Measurements from ENCODE around the gene NUDT5.
A peak's percentile ranks its signal among the peaks of the same experiment; 100 is the strongest.
"Not testable (repeated sequence)": the region's sequence is repeated elsewhere in the genome, so short reads cannot be mapped to it uniquely, and the experiment has no call there.

The NUDT5 gene

GRCh38 chr10:12195603-12196506 is at the start of gene NUDT5, which contains the start of gene CDC123:
Gene NUDT5 (minus strand): TSS chr10:12195891. CDS start chr10:12186291, 9,600 bp downstream.
Gene CDC123 (plus strand): TSS chr10:12196188. CDS start chr10:12196246, 58 bp downstream.
- peak; percentile 80 for DNase-seq

GRCh38 chr10:12243864-12244620 is 48.4 kb upstream of the NUDT5 start:
- DNase-seq = no peak

GRCh38 chr10:12241810-12242529 is 46.3 kb upstream of the NUDT5 start:
- no peak for DNase-seq

GRCh38 chr10:12238821-12239220 is 43.1 kb upstream of the NUDT5 start:
- DNase-seq = no peak

- DNase-seq = no peak
Observed at GRCh38 chr10:12237265-12238220, 41.9 kb upstream of the NUDT5 start.

- DNase-seq = no peak
Observed at GRCh38 chr10:12235796-12236195, 40.1 kb upstream of the NUDT5 start.

- DNase-seq = no peak
Observed at GRCh38 chr10:12235116-12235694, 39.5 kb upstream of the NUDT5 start.

- not testable (repeated sequence) for DNase-seq
Observed at GRCh38 chr10:12234687-12235086, 39.0 kb upstream of the NUDT5 start.

- DNase-seq = no peak
Observed at GRCh38 chr10:12228851-12229250, 33.2 kb upstream of the NUDT5 start.

GRCh38 chr10:12226438-12226837 is 30.7 kb upstream of the NUDT5 start:
- not testable (repeated sequence) for DNase-seq

GRCh38 chr10:12225444-12225843 is 29.8 kb upstream of the NUDT5 start:
- no peak for DNase-seq

GRCh38 chr10:12221323-12222298 is 25.9 kb upstream of the NUDT5 start:
- DNase-seq = no peak

GRCh38 chr10:12218991-12219390 is 23.3 kb upstream of the NUDT5 start:
- DNase-seq = no peak

GRCh38 chr10:12214763-12215218 is 19.1 kb upstream of the NUDT5 start:
- DNase-seq = peak; percentile 1

GRCh38 chr10:12214093-12214492 is 18.4 kb upstream of the NUDT5 start:
- no peak for DNase-seq

- DNase-seq = no peak
Observed at GRCh38 chr10:12213621-12214020, 17.9 kb upstream of the NUDT5 start.

GRCh38 chr10:12212454-12212853 is 16.8 kb upstream of the NUDT5 start:
- no peak for DNase-seq

- DNase-seq = no peak
Observed at GRCh38 chr10:12208460-12208859, 12.8 kb upstream of the NUDT5 start.

GRCh38 chr10:12207114-12207513 is 11.4 kb upstream of the NUDT5 start:
- DNase-seq = no peak

GRCh38 chr10:12205082-12205481 is 9.4 kb upstream of the NUDT5 start:
- DNase-seq = no peak

Data from NCI-H1105 treated with DMSO at 0.1 percent for 48 hours (cell line).